Activated CD4-positive, alpha-beta T cell treated with anti-CD3 and anti-CD28 coated beads, Interleukin-2, Interleukin-6, amounts not matched to agents 100 ng/mL and 50 ng/mL, durations not matched to agents 16 hours and 8 hours (primary cell): ENCODE data around the gene S100A2.

Experiments used
- DNase-seq: peaks from one replicate; pipeline ENCODE4 v3.0.0-alpha.2; 2020

The S100A2 gene

DNA sequence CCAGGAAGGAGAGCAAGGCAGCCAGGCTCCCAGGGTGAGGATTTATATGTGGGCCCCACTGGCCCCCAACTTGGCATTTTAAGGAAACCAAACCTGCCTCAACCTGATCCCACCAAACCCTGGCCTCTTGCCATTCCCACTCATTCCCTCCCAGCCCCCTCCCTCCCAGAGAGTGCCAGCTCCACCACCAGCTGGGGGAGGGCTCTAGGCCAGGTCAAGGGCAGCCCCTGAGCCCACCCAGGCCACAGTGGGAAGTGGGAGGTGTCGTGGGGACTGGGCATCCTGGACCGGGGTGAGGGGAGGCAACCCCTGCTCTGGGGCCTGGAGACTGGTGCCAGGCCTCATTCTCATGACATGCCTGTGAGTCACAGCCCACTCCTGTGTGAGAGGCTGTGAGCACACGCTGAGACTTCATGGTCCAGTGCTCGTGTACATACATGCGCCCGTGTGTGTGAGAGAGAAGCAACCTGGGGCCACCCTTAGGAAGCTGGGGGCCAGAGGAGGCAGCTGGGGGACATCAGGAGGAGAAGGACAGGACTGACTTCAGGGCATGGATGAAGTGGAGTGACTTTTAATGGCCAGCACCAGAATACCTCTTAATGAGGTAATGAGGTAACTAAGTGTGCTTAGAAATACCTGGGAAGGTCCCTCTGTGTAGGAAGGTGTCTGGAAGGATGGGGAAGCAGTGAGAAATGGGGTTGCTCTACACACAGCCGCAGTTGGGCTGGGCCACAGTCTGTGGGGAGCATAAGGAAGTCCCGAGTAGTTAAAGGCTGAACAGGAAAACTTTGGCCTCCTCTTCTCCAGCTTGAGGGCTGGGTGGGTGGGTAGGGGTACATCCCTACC is at the start of gene S100A2:
Gene S100A2, minus strand, starts transcription at position 316 of the 846 bp plus-strand sequence. CDS start 1,967 bp downstream, outside the sequence.
- peak; percentile 62 for DNase-seq

DNA sequence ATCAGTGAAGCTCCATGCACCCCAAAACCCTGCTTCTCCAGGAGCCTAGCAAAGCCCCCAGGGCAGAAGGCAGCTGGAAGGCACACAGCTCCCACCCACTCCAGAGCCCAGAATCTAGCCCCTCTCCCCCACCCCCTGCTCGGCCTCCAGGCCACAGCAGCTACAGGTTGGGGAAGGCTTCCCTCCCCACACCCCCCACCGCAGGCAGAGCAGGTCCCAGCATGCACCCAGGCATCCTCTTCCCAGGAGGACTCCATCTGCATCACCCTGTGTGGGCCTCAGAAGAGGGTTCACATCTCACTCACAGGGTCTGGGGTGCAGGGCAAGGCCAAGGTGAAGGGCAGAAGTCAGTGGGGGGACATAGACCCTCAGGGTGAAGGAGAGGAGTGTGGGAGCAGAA is 49.8 kb upstream of the S100A2 start:
- no peak for DNase-seq

- DNase-seq: no peak
Measured at GRCh38 chr1:153614906-153615305, 49.3 kb upstream of the S100A2 start.

DNA sequence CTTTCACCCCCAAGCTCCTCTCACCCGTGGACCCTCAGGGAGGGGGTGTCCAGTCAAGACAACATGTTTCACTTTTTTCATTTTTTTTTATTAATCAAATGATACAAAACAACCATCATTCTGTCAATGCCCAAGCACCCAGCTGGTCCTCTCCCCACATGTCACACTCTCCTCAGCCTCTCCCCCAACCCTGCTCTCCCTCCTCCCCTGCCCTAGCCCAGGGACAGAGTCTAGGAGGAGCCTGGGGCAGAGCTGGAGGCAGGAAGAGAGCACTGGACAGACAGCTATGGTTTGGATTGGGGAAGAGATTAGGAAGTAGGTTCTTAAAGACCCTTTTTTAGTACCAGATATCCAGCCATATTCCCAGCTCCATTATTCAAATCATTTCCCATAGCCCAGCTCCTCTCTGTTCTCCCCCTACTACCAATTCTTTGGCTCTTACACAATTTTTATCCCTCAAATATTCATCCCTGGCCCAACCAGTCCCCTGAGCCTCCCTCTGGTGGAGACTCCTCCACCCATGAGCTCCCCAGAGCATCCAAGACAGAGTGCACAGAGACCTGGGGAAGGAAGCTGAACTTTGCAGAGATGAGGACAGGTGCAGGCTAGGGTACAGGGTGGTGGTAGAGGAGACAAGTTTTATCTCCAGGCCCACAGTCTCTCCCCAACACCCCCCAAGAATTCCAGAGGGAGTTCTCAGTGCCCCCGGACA is 48.7 kb upstream of the S100A2 start:
- DNase-seq: no peak

DNA sequence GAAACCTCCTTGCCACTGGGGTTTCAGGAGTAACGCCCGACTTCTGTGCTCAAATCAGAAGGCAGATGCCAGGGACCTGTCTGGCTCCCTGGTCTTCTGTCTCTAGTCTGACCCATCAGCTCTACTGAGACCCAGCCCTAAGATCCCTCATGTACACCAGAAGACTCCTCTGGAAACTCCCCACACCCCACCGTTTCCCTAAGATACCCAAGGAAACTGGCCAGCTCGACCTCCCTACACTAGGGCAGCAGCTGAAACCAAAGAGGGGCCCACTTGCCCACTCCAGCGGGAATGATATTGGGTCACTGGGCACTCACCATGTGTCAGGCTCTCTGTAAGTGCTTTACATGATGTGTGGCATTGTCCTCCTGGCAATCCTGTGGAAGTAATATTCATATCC is 47.8 kb upstream of the S100A2 start:
- no peak for DNase-seq

GRCh38 chr1:153612755-153613331 is 47.2 kb upstream of the S100A2 start, which contains the start of gene S100A16:
Gene S100A16 (minus strand): TSS chr1:153613137. CDS start chr1:153608151, 4,986 bp downstream.
- DNase-seq: no peak

DNA sequence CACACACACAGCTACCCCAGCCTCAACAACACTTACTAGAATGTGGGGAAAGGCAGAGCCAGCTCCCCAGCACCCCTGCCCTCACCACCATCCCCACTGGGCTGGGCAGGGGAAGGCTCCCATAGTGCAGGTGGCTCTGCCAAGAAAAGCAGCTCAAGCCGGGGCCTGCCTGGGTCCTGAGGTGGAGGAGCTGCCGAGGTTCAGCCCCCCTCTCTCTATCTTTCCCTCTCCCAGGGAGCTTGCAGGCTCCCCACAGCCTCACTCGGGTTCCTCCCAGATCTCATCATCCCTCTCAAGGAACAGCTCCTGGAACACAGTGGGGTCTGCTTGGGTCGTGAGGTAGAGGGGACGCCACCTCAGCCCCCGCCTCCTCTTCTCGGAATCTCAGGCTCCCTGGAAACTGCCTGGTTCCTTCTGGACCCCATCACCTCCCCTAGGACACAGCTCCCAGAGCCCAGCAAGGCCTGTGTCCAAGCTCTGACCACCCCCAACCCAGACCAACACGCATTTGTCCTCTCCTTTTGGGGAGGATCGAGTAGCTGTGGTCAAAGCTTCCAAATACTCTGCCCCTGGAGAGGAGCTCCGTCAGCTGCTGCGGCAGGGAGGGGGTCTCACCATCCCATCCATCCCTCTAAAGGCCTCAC is 46.6 kb upstream of the S100A2 start:
- no peak for DNase-seq

GRCh38 chr1:153611356-153611755 is 45.7 kb upstream of the S100A2 start:
- DNase-seq: no peak

- DNase-seq: no peak
Measured at GRCh38 chr1:153610811-153611301, 45.2 kb upstream of the S100A2 start.

DNA sequence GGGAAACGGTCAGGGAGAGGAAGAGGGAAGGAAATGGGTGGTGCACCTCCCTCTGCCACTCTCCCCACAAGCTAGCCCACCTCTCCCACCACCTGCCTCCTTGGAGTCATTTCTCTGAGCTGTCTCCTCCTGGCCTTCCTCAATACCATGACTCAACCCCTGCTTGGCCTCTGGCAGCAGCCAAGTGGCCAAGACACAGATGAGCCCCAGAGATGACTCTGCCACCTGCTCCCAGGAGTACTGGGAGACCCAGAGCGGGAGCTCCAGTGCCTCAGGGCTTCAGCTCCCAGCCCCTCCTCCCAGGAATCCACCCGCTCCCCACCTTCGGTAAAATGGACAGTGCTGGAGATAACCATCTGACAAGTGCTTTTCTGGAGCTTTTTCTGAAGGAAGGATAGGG is 44.7 kb upstream of the S100A2 start:
- DNase-seq: no peak

- DNase-seq: no peak
Measured at GRCh38 chr1:153609585-153609907, 43.9 kb upstream of the S100A2 start.

DNA sequence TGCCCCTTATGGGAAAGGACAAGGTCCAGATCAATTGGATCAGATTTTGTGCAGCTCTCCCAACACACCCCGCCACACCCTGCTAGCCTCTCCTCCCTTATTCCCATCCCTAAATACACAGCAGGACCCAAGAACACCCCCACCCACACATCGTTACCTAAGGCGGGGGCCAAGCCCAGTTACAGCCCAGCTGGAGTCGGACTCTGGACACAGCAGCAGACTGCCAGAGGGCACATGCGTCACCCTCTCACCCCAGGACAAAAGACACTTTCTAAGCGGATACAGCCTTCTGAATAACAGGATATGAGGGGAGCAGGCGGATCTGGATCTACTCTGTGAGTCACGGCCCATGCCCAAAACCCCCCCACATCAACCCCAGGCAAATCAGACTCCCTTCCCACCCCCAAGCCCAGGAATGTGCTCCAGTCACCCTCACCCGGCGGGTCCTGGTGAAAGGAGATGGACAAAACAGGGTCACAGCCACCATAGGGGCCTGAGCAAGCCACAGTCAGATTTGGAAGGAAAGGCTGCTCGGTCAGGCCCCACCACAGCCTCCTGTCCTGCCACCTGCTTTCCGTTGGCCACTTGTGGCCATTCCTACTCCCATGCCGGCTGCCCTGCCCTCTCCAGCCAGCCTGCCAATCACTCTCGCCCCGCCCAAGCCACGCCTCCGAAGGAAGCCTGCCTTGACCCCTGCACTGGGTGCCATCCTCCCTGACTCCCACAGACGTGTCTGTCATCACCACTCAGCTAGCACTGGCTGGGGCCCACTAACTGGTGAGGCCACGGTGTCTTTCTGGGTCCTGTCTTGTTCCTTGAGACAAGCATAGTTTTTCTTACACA is 43.3 kb upstream of the S100A2 start:
- DNase-seq: no peak

- no peak for DNase-seq
Measured at GRCh38 chr1:153608089-153608682, 42.5 kb upstream of the S100A2 start.

GRCh38 chr1:153607381-153607780 is 41.7 kb upstream of the S100A2 start:
- no peak for DNase-seq

- DNase-seq: no peak
Measured at GRCh38 chr1:153606194-153606593, 40.5 kb upstream of the S100A2 start.

DNA sequence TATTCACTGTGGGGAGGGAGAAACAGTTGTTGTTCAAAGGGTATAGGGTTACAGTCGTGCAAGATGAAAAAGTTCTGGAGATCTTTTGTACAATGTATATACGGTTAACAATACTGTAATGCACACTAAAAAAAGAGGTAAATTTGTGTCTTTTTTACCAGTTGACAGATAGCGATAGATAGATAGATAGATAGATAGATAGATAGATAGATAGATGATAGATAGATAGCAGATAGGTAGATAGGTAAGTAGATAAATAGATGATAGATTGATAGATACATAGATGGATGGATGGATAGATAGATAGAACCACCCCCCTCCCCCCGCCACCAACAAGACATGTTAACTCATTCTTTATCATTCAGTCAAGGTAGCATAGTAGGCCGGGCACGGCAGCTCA is 37.1 kb upstream of the S100A2 start:
- no peak for DNase-seq

DNA sequence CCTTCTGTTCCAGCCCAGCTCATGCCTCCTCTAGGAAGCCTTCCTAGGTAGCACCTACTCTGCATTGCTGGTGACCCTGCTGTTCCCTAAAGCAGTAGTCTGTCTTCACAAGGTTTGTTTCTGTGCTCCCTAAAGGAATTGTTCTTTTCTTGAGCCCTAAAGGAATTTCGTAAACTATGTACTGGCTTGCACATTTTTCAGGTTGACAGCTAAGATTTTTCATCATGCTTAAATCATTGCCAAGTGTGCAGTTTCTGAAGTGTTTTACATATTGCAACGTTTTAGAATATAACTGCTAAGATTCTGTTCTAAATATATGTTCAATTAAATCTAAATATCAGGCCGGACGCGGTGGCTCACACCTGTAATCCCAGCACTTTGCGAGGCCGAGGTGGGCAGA is 34.2 kb upstream of the S100A2 start:
- no peak for DNase-seq

- DNase-seq: peak; percentile 39
Measured at GRCh38 chr1:153598309-153599172, 32.9 kb upstream of the S100A2 start.

- peak; percentile 42 for DNase-seq
Measured at GRCh38 chr1:153597206-153597605, 31.6 kb upstream of the S100A2 start.

DNA sequence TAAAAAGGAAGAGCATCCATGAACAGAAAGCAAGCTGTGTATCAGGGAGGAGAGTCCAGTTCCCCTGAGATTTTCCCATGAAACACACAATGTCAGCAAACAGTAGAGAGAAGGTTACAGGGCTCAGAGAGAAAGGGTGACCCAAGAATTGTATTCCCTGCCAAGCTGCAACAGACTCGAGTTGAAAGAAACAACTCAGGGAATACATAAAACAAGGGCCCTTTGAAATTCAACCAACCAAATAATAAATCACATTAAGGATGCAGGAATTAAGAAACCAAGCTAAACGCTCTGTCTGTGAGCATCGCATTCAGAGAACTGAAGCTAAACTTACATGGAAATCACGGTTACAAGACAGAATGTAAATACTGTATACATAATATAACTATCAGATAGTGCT is 27.1 kb upstream of the S100A2 start:
- no peak for DNase-seq

DNA sequence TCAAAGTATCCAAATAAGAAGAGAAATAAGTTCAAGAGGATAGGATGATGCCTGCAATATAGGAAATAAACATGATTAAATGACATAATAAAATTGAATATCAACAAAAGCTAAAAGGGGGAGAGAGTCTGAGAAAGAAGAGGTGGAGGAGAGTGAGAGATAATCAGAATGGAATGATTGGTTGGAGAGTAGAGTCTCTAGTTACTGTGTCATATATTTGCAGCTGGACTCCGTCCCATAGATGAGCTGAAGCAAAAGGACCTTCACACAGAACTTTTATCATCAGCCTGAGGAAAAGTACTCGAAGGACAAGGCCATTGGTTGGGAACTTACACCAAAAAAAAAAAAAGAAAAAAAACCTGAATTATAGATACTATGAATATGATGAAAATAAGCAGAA is 22.8 kb upstream of the S100A2 start:
- DNase-seq: no peak
